GM19372 (cell line): Measurements from ENCODE around the gene DISC1.

ENCODE experiments used
- ATAC-seq: cut with Tn5 transposase; IDR thresholded peaks from one replicate; pipeline ENCODE4 v1.9.1; 2021; ENCODE audit warnings: mild to moderate bottlenecking, low read depth, moderate library complexity; ENCODE audit not compliant: unreplicated experiment

Gene DISC1

DNA sequence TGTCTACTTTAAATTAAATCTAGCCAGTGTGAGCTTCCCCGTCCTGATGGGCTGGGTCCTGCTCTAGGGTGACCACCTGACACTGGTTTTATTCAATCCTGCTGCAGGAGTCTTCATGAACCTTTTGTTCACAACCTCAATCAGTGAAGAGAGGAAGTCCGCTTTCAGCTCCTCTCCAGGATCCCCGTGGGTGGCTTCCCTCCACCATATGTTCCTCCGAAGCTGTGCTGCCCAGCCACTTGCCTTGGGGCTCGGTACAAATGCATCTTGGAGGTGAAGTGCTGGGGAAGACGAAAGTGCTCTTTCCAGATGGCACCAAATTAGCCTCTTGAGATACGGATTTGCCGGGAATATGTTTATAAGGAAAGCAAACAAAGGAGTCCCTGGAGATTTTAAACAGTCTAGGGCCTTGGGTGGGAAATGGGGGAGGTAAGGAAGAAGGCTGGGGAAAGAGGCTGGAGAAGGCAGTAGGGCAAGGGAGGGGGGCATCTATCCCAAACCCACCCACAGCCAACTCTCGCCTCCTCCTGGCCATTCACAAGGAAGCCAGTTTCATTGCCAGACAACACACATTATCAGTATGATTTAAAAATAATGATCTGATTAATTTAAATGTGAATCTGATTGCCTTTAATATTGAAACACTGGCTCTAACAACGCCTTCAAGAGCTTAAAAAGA, 430.8 kb downstream of the DISC1 start:
- ATAC-seq: no peak

DNA sequence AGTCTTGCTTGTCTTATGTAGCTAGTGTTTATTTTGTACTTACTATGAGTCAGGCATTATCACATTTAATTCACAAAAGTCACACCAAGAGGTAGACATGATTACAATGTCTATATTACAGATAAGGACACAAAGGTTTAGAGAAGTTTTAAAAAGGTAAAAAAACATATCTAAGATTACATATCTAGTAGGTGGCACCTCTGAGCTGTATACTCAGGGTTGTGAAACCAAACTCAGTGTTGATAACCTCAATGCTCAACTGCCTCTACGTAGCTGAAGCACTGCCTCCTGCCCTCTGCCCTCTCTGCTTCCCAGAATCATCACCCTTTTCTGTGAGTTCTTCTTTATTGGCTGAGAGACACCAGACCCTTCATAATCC, 431.3 kb downstream of the DISC1 start:
- ATAC-seq: no peak

DNA sequence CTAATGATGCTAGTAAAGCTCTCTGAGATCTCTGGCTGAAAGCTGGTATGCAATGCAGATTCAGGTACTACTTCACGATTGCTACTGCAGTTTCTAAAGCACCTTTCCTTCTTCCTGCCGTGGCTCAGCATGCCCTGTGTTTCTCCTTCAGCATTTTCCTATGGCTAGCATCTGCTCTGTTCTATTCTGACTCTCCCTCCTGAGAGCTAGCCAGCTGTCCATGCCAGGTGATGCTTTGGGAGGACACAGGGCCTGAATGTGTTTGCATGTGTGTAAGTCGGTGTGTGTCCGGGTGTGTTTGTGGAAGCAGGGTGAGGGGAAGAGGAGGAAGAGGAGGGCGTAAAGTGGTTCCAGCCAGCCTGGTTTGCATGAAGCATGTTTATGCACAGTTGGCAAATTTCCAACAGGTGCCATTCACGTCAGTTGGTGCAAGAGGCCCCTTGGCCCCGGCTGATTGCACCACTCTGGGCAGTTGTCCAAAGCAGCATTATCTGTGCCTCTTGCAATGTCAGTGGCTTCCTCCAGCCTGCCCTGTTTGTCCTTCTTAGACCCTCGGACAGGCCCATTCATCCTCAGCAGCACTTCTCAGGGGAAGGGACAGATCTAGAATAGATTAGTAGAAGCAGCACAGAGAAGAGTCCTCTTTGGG, 433.3 kb downstream of the DISC1 start:
- no peak for ATAC-seq

DNA sequence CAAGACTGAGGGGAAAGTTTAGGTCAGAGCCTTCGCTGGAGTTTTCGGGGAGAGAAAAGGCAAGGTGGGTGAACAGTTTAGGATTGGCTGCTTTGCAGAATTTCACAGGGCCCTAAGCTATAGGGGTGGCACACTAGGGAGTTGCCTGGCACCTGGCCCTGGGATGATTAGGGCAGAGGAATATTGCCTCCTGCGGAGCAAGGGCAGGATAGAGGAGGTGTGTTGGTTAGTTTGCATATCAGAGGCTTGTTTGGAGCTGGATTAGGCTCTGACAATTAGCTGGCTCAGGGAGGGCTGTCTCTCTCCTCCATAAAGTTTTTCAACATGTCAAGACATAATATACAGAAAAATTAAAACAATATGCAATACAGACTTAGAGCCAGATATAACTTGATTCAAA, 436.4 kb downstream of the DISC1 start:
- ATAC-seq: no peak

DNA sequence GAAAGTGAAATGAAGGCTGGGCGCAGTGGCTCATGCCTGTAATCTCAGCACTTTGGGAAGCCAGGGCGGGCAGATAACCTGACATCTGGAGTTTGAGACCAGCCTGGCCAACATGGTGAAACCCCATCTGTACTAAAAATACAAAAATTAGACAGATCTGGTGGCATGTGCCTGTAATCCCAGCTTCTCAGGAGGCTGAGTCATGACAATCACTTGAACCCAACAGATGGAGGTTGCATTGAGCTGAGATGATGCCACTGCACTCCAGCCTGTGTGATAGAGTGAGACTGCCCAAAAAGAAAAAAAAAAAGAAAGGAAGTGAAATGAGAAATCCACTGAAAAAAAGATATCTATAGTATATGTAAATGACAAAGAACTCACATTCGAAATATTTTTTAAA, 439.9 kb downstream of the DISC1 start:
- ATAC-seq: no peak

DNA sequence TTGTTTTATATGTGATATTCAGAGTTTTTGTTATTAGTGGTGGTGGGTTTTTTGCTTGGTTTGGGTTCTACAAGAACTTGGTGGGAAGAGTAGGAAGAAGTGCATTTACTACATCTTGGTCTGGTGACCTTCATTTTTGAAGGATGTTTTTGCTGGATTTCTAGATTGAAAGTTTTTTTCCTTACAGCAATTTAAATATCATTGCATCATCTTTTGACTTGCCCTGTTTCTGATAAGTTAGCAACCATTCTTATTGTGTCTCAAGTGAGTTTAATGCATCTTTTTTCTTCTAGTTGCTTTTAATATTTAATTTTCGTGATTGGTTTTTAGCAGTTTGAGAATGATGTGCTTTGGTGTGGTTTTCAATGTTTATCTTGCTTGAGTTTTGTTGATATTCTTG, 447.7 kb downstream of the DISC1 start:
- ATAC-seq: no peak

DNA sequence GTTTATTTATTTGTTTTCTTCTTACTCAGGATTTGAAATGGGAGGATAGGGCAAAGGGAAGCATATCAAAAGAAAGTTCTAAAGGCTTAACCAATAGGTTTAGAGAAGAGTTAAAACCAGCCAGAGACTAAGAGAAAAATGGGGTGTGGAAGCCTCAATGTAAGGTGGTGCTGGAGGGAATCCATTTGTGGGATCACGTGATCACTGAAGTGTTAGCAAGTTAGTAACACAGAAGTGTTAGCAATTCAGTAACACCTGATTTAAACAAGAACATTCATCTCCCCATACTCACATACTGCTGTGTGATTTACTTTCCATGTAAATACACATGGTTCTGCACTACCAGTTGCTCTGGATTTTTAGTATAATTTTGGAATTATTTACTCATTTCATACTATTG, 451.2 kb downstream of the DISC1 start:
- no peak for ATAC-seq

DNA sequence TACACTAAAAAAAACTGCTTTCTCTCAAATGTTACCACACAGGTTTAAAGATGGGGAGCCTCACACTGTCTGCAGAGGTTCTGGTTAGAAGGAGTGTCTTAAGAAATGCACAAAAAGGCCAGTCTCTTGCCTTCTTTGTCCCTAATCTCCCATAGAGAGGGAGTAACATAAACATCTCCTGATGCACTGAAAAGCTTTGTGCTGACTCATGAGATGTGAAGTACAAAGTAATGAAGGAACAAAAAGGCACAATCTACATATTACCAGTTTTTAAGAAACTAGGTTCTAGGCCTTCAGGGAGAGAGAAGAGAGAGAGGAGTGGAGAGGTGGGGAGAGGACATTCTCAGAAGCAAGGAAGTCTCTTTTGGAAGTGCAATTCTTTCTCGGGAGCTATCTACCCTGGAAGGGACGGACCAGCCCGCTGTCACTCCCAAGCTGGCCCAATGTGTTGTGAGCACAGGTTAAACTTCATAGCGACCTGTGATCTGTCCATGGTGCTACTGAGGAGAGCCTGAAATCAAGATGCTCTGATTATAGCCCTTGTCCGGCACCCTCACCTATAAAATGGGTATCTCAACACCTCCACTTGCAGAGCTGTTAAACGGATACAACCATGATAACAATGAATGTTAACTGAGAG, 458.1 kb downstream of the DISC1 start:
- no peak for ATAC-seq

DNA sequence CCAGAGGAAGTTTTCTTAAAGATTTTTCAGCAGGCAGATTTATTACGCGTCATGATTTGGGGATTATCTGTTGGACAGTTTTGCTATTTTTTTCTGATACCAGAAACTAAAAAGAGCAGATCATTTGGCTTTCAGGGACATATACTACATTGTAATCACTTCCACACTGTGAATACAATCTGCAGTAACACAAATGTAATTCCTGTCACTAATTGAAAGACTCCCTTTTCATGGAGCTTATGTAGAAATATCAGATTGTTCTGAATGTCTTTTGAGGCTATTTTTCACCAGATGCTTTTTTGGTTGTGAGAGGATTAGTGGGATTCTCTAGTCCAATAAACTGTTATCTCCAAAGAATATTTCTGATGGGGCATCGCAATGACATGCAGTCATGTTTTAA, 464.2 kb downstream of the DISC1 start:
- no peak for ATAC-seq
